Stomach smooth muscle (tissue), 2 donors: ENCODE data around the gene RELL1.
A peak's percentile ranks its signal among the peaks of the same experiment; 100 is the strongest.

ENCODE experiments used
- H3K27ac ChIP-seq: one replicate; pipeline ENCODE4 v1.7.0; 2013; ENCODE audit warnings: mild to moderate bottlenecking, low read length, inconsistent platforms
- H3K27me3 ChIP-seq, 2 donors: one replicate each; pipeline ENCODE4 v1.7.0; 2013; ENCODE audit warnings: low read length in 2 of 2; ENCODE audit not compliant: insufficient read depth in 2 of 2, control insufficient read depth in 1 of 2
- H3K36me3 ChIP-seq, 2 donors: one replicate each; pipeline ENCODE4 v1.7.0; 2013; ENCODE audit warnings: low read length in 2 of 2; ENCODE audit not compliant: control insufficient read depth in 2 of 2, insufficient read depth in 2 of 2
- H3K4me1 ChIP-seq: one replicate; pipeline ENCODE4 v1.7.0; 2013; ENCODE audit warnings: low read length; ENCODE audit not compliant: control insufficient read depth, insufficient read depth
- H3K4me3 ChIP-seq, 2 donors: one replicate each; pipeline ENCODE4 v1.7.0; 2013; ENCODE audit warnings: low read length in 2 of 2
- H3K9ac ChIP-seq, 2 donors: one replicate each; pipeline ENCODE4 v1.7.0; 2013; ENCODE audit warnings: low read length in 2 of 2, mild to moderate bottlenecking in 1 of 2
- H3K9me3 ChIP-seq, 2 donors: one replicate each; pipeline ENCODE4 v1.7.0; 2013; ENCODE audit warnings: low read length in 2 of 2; ENCODE audit not compliant: control insufficient read depth in 2 of 2
- donor health status: healthy.
- donor health status: Pancreatic carcinoma.

The RELL1 gene

DNA sequence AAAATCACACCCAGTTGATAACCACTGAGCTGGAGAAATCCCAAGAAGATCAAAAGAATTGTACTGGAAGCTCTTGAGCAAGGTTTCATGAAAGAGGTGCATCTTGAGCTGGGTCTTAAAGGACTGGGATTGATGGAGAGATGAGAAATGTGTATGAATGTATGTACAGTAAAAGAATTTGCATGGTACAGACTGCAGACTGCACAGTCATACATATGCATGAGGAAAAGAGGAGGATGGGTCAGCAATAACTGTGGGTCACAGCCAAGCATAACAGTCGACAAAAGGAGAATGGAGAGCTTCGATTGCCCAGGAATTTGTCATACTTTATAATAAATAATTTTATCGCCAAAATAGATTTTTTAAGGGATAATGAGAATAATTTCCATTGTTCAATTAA is 4.8 kb upstream of the RELL1 start:
- Histone ChIP-seq H3K9ac (no peak overlapping the region), H3K27me3 (no peaks in the 10 kb centered on the region), H3K4me3 (no peak overlapping the region), H3K36me3 (no peaks in the 10 kb centered on the region), H3K4me1 (peaks cover 12% of the 10 kb centered on the region), H3K9me3 (no peaks in the 10 kb centered on the region), H3K27ac (no peak overlapping the region)

DNA sequence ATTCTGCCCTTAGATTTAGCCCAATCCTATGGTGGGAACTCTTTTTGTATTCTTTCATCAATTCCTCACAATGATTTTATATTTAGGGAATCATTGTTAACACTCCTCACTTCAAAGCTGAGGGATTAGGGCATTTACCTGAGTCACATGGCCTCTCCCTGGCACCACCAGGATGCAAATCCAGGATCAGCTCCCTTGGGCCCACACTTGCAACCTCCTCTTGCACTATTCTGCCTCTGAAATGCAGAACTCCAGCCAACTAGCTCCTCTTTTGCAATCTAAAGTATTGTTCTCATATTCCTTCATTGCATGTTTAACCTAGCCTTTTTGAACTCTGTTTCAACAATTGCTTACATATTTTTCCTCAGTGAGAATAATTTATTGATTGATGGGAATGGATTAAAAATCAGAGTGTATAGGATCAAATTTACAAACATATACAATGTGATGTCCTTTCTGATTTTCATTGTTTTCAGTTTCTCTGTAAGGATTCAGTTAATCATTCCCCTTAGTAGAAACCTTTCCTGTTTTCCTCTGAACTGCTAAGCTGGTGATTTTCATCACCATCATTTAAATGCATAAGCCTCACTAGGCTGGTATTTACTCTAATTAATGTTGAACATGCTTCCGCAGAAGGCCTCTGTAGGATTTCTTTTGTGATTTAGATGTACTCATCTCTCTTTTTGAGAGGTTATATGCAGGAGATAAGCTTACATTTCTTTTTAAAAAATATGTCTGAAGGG is 3.3 kb upstream of the RELL1 start:
- Histone ChIP-seq H3K9ac (no peak overlapping the region), H3K27me3 (no peaks in the 10 kb centered on the region), H3K9me3 (no peaks in the 10 kb centered on the region), H3K4me3 (no peak overlapping the region), H3K4me1 (peaks cover 16% of the 10 kb centered on the region), H3K27ac (no peak overlapping the region), H3K36me3 (no peaks in the 10 kb centered on the region)

DNA sequence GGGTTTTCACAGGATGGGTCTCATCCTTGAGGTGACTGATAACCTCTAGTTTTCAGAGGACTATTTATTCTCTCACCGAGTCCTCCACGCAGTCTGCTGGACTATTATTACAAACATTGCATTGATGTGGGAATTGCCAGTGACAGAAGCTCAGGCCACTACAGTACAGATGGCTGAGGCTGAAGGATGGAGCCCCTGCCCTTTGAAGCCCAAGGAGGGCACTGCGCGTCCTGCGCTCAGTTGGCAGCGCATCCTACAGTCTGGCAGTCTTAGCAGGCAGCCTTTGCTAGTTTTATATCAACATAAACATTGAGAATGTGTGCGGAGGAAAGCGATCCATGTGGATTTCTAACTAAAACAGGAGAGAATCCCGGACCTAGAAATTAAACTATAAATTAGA is 1.5 kb upstream of the RELL1 start:
- Histone ChIP-seq H3K27me3 (no peaks in the 10 kb centered on the region), H3K27ac (peak overlapping the region; percentile 91), H3K4me3 (peak overlapping the region in 1 of 2 donors; percentile 83), H3K4me1 (peaks cover 22% of the 10 kb centered on the region), H3K9me3 (no peaks in the 10 kb centered on the region), H3K36me3 (no peaks in the 10 kb centered on the region), H3K9ac (no peak overlapping the region)

DNA sequence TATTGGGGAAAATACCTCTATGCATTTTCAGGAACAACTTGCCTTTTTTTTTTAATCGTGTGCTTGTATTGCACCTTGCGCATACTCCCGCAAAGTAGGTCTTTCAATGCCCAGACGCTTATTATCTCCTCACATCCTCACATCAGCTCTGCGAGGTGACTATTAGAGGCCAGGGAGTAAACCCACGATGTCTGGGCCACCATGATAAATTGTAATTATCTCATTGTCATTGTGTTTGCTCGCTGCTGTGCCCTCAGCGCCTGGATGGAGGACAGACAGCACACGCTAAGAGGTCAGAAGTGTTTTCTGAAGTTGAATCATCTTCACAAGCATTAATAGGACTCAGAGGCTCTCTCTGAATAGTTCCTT is 1.0 kb upstream of the RELL1 start:
- no peaks in the 10 kb centered on the region for H3K9me3 ChIP-seq
- peak overlapping the region; percentile 68 to 83 for H3K4me3 ChIP-seq
- no peaks in the 10 kb centered on the region for H3K36me3 ChIP-seq
- H3K27me3 ChIP-seq: no peaks in the 10 kb centered on the region
- H3K4me1 ChIP-seq: peaks cover 22% of the 10 kb centered on the region
- peak overlapping the region in 1 of 2 donors; percentile 64 for H3K9ac ChIP-seq
- peak overlapping the region; percentile 91 for H3K27ac ChIP-seq

DNA sequence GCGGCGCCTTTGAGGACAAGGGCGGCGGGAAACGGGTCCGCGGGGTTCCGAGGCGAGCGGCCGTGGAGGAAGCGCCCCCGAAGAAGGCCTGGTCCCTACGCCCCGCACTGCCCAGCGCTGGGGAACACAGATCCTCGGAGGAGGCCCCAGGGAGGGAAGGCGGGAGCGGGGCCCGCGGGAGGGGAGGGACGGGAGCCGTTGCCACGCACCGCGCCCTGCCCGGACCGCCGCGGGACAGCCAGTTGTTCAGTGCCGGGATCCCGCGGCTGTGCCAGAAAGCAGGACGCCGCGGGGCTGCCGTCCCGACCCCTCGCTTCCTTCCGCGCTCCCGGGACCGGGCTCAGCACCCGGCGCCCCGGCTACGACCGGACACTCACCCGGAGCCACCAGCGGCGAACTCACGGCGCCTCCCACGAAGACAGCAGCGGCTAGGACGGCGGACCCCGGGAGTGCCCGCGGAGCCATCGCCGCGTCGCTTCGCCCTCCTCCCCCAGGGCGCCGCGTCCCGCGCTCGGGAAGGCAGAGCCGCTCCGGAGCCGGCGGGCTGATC is 278 bp downstream of the RELL1 start:
- peak overlapping the region; percentile 91 for H3K27ac ChIP-seq
- peaks cover 22% of the 10 kb centered on the region for H3K4me1 ChIP-seq
- peak overlapping the region; percentile 83 to 92 for H3K4me3 ChIP-seq
- peak overlapping the region; percentile 43 to 96 for H3K9ac ChIP-seq
- H3K36me3 ChIP-seq: no peaks in the 10 kb centered on the region
- no peaks in the 10 kb centered on the region for H3K9me3 ChIP-seq
- H3K27me3 ChIP-seq: no peaks in the 10 kb centered on the region

DNA sequence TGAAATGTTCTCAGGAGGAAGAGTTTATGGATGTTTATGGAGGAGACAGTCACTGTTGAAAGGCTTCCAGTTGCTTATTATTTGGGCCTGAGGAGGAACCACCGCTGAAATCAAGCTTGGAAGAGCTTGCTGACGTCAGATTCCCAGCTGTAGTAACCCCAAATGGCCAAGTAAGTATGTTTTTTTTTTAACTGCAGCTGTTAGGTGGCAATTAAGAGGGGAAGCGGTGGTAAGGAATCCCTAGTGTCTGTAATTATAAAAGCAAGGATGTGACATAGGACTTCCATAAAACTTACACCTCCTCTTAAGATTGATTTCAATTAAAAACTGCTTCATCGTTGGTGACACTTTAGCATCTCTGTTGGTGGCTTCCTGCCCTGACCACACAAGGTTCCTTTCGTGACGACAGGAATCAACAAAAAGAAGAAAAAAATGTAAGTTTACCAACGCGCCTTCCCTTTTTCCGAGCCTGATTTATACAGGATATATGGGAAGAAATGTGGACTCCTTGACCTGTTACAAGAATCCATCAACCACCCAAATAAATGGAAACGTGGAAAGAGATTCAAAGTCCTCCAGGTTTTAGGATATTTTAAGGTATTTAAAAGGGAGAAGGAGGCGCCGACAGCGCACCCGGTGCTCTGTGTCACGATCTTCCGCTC is 884 bp downstream of the RELL1 start:
- peaks cover 22% of the 10 kb centered on the region for H3K4me1 ChIP-seq
- H3K9me3 ChIP-seq: no peaks in the 10 kb centered on the region
- H3K27me3 ChIP-seq: no peaks in the 10 kb centered on the region
- H3K4me3 ChIP-seq: peak overlapping the region; percentile 83 to 92
- H3K36me3 ChIP-seq: no peaks in the 10 kb centered on the region
- peak overlapping the region; percentile 43 to 96 for H3K9ac ChIP-seq
- peak overlapping the region; percentile 91 for H3K27ac ChIP-seq

DNA sequence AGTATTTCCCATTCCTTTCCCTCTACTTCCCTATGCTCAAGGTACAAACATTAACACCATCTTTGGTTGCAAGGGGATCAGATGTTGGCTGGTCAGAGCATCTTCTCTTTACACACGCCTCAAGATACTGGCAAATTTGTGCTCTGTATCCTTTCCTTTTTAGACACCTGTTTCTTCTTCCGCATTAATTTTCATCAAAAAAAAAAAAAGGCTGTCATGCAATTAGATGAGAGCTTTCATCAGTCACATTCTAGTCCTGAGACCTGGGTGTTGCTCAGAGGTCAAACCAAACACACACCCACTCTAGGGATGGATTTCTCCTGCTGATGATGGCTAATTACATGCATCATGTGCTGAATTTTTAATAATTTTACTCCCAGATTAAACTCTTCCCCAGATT is 2.0 kb downstream of the RELL1 start:
- Histone ChIP-seq H3K9ac (no peak overlapping the region), H3K4me1 (peaks cover 22% of the 10 kb centered on the region), H3K27ac (peak overlapping the region; percentile 91), H3K36me3 (no peaks in the 10 kb centered on the region), H3K4me3 (peak overlapping the region in 1 of 2 donors; percentile 83), H3K27me3 (no peaks in the 10 kb centered on the region), H3K9me3 (no peaks in the 10 kb centered on the region)

DNA sequence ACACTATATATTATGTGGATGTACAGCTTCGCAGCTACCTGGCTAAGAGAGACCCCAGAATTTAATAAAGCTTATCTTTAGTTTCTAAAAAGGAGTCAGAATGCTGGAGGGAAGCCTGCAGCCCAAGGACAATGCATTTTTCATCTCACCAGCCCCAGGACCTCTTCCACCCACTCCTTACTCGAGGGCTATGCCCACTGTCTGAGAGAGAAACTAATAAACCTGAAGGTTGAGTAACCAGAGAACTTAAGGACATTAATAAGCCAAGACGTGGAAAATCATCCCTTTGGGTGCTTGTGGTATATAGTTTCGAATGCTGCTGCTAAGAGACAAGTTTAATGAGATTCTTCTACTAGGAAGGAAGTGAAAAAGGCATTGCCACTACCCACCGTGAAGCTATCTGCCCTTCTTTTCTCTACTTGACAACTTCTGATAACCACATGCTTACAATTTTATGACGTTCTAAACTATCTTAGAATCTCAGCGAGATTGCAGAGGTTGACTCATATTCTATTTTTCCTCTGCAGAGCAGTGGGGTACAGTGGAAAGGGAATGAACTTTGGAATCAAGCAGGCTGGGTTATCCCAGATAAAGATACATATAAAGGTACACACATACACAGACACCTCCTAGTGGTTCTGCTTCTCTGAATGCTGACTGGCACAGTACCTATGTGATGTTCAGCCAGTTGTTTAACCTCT is 3.3 kb downstream of the RELL1 start:
- Histone ChIP-seq H3K4me1 (peaks cover 30% of the 10 kb centered on the region), H3K9me3 (no peaks in the 10 kb centered on the region), H3K4me3 (peak overlapping the region in 1 of 2 donors; percentile 22), H3K36me3 (no peaks in the 10 kb centered on the region), H3K27me3 (no peaks in the 10 kb centered on the region), H3K9ac (peak overlapping the region in 1 of 2 donors; percentile 37), H3K27ac (peak overlapping the region; percentile 42)

DNA sequence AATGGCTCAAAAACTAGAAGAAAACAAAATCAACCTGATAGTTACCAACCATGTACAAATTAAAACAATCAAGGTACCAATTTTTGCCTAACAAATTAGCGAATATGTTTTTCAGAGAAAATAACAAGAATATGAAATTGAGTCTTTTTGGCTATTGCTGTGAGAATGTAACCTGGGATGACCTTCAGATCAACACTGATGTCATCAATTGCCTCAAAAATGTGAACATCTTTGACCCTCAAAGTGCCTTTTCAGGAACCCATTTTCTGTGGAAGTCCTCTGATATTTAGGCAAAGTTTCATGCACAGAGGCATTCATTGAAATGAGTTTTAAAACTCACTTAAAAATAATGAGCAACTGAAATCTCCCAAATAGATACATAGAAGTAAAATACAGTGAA is 6.1 kb downstream of the RELL1 start:
- no peaks in the 10 kb centered on the region for H3K9me3 ChIP-seq
- H3K36me3 ChIP-seq: no peaks in the 10 kb centered on the region
- no peaks in the 10 kb centered on the region for H3K27me3 ChIP-seq
- H3K9ac ChIP-seq: no peak overlapping the region
- H3K27ac ChIP-seq: no peak overlapping the region
- H3K4me1 ChIP-seq: peaks cover 31% of the 10 kb centered on the region
- H3K4me3 ChIP-seq: no peak overlapping the region

DNA sequence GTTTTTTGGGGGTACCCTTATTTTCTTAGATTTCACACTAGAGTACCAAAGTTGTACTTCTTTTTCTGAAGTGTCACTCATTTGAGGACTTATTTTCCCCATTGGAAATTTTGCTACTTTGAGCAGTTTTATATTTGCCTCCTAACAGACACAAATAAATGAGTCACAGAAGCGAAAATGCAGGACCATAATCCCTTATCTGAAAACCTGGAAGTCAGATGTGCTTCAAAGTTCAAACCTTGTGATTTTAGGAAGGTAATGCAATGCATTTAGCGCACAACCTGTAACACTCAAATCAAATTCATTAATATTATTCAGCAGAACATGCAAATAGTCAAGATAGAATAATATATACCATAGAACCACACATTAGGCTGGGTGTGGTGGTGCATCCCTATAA is 6.9 kb downstream of the RELL1 start:
- H3K27me3 ChIP-seq: no peaks in the 10 kb centered on the region
- H3K9me3 ChIP-seq: no peaks in the 10 kb centered on the region
- H3K4me1 ChIP-seq: peaks cover 24% of the 10 kb centered on the region
- no peak overlapping the region for H3K4me3 ChIP-seq
- no peaks in the 10 kb centered on the region for H3K36me3 ChIP-seq
- H3K27ac ChIP-seq: no peak overlapping the region
- no peak overlapping the region for H3K9ac ChIP-seq
